Keratinocyte (primary cell): ENCODE results near the gene ANXA1. TPM values are rescaled to one million over a fixed set of nuclear protein-coding genes. Genes with fewer than 3 reads are reported as not detected.

Experiments used
- DNase-seq: peaks from one replicate; pipeline ENCODE4 v3.0.0-alpha.2; 2011; ENCODE audit warnings: low read depth, missing footprints, low spot score
- FAIRE-seq: peaks from 2 replicates; lab custom pipeline; 2011; peaks lifted over from hg19 to GRCh38; lab: Jason Lieb, UNC
- H2AFZ ChIP-seq: 2 replicates; pipeline ENCODE4 v1.6.0; 2012; ENCODE audit warnings: low read length, control low read depth, inconsistent platforms; ENCODE audit not compliant: control insufficient read depth
- H3K27ac ChIP-seq: 2 replicates; pipeline ENCODE4 v1.5.1; 2011; ENCODE audit warnings: low read length; ENCODE audit not compliant: control insufficient read depth, insufficient read depth
- H3K27me3 ChIP-seq: 3 replicates; pipeline ENCODE4 v1.6.0; 2011; ENCODE audit warnings: low read length; ENCODE audit not compliant: control insufficient read depth, insufficient read depth; ENCODE audit errors: extremely low read depth
- H3K36me3 ChIP-seq, 2 experiments: 2 replicates in 1 of 2; 3 replicates in 1 of 2; pipeline ENCODE4 v1.5.1; 2011; ENCODE audit warnings: low read length in 2 of 2, mild to moderate bottlenecking in 1 of 2; ENCODE audit not compliant: control insufficient read depth in 2 of 2, insufficient read depth in 2 of 2; ENCODE audit errors: extremely low read depth in 1 of 2
- H3K4me1 ChIP-seq: 3 replicates; pipeline ENCODE4 v1.5.1; 2011; ENCODE audit warnings: low read length; ENCODE audit not compliant: control insufficient read depth, insufficient read depth; ENCODE audit errors: extremely low read depth
- H3K4me2 ChIP-seq: 3 replicates; pipeline ENCODE4 v1.6.0; 2011; ENCODE audit warnings: low read depth, low read length; ENCODE audit not compliant: control insufficient read depth, insufficient read depth; ENCODE audit errors: extremely low read depth
- H3K4me3 ChIP-seq, 3 experiments: fragments of 200-600 bp in 1 of 3; sonication (generic) in 1 of 3; 2 replicates in 2 of 3; 3 replicates in 1 of 3; pipeline ENCODE4 v1.5.1; 2011 to 2016; ENCODE audit warnings: low read length in 3 of 3, mild to moderate bottlenecking in 3 of 3, control low read depth in 2 of 3, inconsistent platforms in 1 of 3, low read depth in 1 of 3, mixed read lengths in 1 of 3, mixed run types in 1 of 3, moderate library complexity in 1 of 3; ENCODE audit not compliant: control insufficient read depth in 2 of 3, insufficient read depth in 2 of 3; ENCODE audit errors: extremely low read depth in 1 of 3
- H3K79me2 ChIP-seq: 2 replicates; pipeline ENCODE4 v1.6.0; 2012; ENCODE audit warnings: low read length; ENCODE audit not compliant: control insufficient read depth, insufficient read depth
- H3K9ac ChIP-seq: 3 replicates; pipeline ENCODE4 v1.6.0; 2011; ENCODE audit warnings: low read length; ENCODE audit not compliant: control insufficient read depth, insufficient read depth; ENCODE audit errors: extremely low read depth
- H3K9me1 ChIP-seq: 3 replicates; pipeline ENCODE4 v1.6.0; 2011; ENCODE audit warnings: low read length; ENCODE audit not compliant: control insufficient read depth, insufficient read depth; ENCODE audit errors: extremely low read depth
- H3K9me3 ChIP-seq: 2 replicates; pipeline ENCODE4 v1.5.1; 2012; ENCODE audit warnings: low read depth, low read length; ENCODE audit not compliant: control insufficient read depth
- H4K20me1 ChIP-seq: 3 replicates; pipeline ENCODE4 v1.6.0; 2011; ENCODE audit warnings: low read length; ENCODE audit not compliant: control insufficient read depth, insufficient read depth; ENCODE audit errors: extremely low read depth
- CTCF ChIP-seq, 3 experiments: IDR thresholded peaks in 1 of 3; conservative IDR thresholded peaks in 1 of 3; optimal IDR thresholded peaks in 1 of 3; 2 replicates in 2 of 3; 3 replicates in 1 of 3; pipeline versions ENCODE3 to v1.5.1; 2011; ENCODE audit warnings: low read length in 3 of 3, mild to moderate bottlenecking in 3 of 3, moderate library complexity in 2 of 3, control low read depth in 1 of 3, inconsistent platforms in 1 of 3; ENCODE audit not compliant: insufficient read depth in 2 of 3; ENCODE audit errors: extremely low read depth in 1 of 3
- EZH2 ChIP-seq: IDR thresholded peaks from one replicate; pipeline ENCODE4 v1.6.1; 2012; ENCODE audit warnings: inconsistent platforms, mild to moderate bottlenecking, low read length, moderate library complexity
- dilution Hi-C: fragments of 300-500 bp; cut with MboI; formaldehyde crosslinking; loops from one replicate; pipeline ENCODE4 v1.7.0; 2020; ENCODE audit warnings: low sequenced_read_pairs; ENCODE audit not compliant: extremely low pct_ligation_motif_present
- polyA plus RNA-seq, 5 experiments: library from polyadenylated mRNA; depleted of rRNA in 3 of 5; stranded (reverse) in 3 of 5; stranded (forward) in 1 of 5; unstranded in 1 of 5; fragments of >200 nt; gene quantifications; 1 replicate in 1 of 5; 2 replicates in 3 of 5; 3 replicates in 1 of 5; pipeline versions ENCODE4 v1.2.1 to v1.2.3, GENCODE V29; 2011 to 2012; ENCODE audit warnings: missing spikeins in 2 of 5, low read depth in 1 of 5, low replicate concordance in 1 of 5

Gene ANXA1
- polyA plus RNA-seq, 1 donor (not counting 4 experiments of a cell fraction or from before 2014, with no cell fraction given): 1,449 TPM

DNA sequence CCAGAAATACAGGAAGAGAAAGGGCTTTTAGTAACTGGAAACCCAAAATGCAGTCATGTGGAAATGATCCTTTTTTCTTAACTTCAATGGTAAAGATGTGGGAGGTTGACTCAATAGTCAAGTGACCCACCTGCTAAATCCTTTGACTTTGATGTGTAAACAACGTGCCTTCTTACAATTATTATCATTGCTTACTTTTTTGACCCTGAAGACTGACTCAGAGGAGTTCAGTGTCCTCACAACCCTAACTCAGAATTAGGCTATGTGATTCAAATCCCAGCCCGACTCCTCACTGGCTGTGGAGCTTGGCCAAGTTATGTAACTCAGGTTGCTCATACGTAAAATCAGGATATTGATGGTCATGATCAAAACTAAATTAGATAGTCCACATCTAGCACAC, 27.9 kb downstream of the ANXA1 start:
- H2AFZ ChIP-seq: no peak overlapping the region
- FAIRE-seq (no peak), DNase-seq (no peak)
- H3K27ac ChIP-seq: no peak overlapping the region
- no peaks in the 10 kb centered on the region for H3K27me3 ChIP-seq
- no peaks in the 10 kb centered on the region for H3K79me2 ChIP-seq
- TF ChIP-seq EZH2 (no peak), CTCF (optimal IDR thresholded peaks at IDR 0.05 in 1 of 3, IDR thresholded peaks at IDR 0.05 in 1 of 3, conservative IDR thresholded peaks at IDR 0.05 in 1 of 3; ENCODE audit: extremely low read depth in 1 of 3, insufficient read depth in 2 of 3, low read length in 3 of 3) (no peak)
- no peak overlapping the region for H3K4me3 ChIP-seq
- H3K36me3 ChIP-seq: no peaks in the 10 kb centered on the region
- no peaks in the 10 kb centered on the region for H4K20me1 ChIP-seq
- H3K9me1 ChIP-seq: no peaks in the 10 kb centered on the region
- no peak overlapping the region for H3K9ac ChIP-seq
- dilution Hi-C loops: no loop called here
- peaks cover 11% of the 10 kb centered on the region for H3K4me1 ChIP-seq
- no peaks in the 10 kb centered on the region for H3K9me3 ChIP-seq
- no peak overlapping the region for H3K4me2 ChIP-seq

GRCh38 chr9:73180403-73180802, 28.7 kb downstream of the ANXA1 start:
- Histone ChIP-seq H3K4me3 (no peak overlapping the region), H3K9ac (no peak overlapping the region), H3K9me1 (no peaks in the 10 kb centered on the region), H3K9me3 (no peaks in the 10 kb centered on the region), H4K20me1 (no peaks in the 10 kb centered on the region), H3K4me1 (peaks cover 11% of the 10 kb centered on the region), H3K4me2 (no peak overlapping the region), H2AFZ (no peak overlapping the region), H3K27me3 (no peaks in the 10 kb centered on the region), H3K79me2 (no peaks in the 10 kb centered on the region), H3K36me3 (no peaks in the 10 kb centered on the region), H3K27ac (no peak overlapping the region)
- TF ChIP-seq CTCF (optimal IDR thresholded peaks at IDR 0.05 in 1 of 3, IDR thresholded peaks at IDR 0.05 in 1 of 3, conservative IDR thresholded peaks at IDR 0.05 in 1 of 3; ENCODE audit: extremely low read depth in 1 of 3, insufficient read depth in 2 of 3, low read length in 3 of 3) (no peak), EZH2 (no peak)
- FAIRE-seq (no peak), DNase-seq (no peak)
- dilution Hi-C loops: no loop called here
